Mammary epithelial cell (primary cell): ENCODE results near the gene TCF23.
A peak's percentile ranks its signal among the peaks of the same experiment; 100 is the strongest.

Source experiments
- CTCF ChIP-seq, 2 donors: IDR thresholded peaks in 1 of 2; conservative IDR thresholded peaks in 1 of 2; 2 replicates each; pipeline ENCODE4 v1.5.1; 2011 to 2012; ENCODE audit warnings: inconsistent platforms in 2 of 2, low read length in 2 of 2, mild to moderate bottlenecking in 2 of 2, control low read depth in 1 of 2, low read depth in 1 of 2; ENCODE audit not compliant: insufficient read depth in 1 of 2; ENCODE audit errors: extremely low read depth in 1 of 2
- EZH2 ChIP-seq: IDR thresholded peaks from 2 replicates; pipeline ENCODE4 v1.6.1; 2012; ENCODE audit warnings: low read length, inconsistent platforms, borderline replicate concordance

- TF ChIP-seq EZH2 (no peak), CTCF (conservative IDR thresholded peaks at IDR 0.05 in 1 of 2, IDR thresholded peaks at IDR 0.05 in 1 of 2; ENCODE audit: extremely low read depth in 1 of 2, insufficient read depth in 1 of 2, low read depth in 1 of 2, low read length in 2 of 2) (peak in 1 of 2 donors; percentile 19)
These were observed 14.7 kb upstream of the TCF23 start, which contains the start of gene PREB for GRCh38 chr2:27133905-27134780.
